ENCODE measurements around the gene ABHD18. TPM values are rescaled to one million over a fixed set of nuclear protein-coding genes. Genes with fewer than 3 reads are reported as not detected.
"Not testable (repeated sequence)": the region's sequence is repeated elsewhere in the genome, so short reads cannot be mapped to it uniquely, and the experiment has no call there.

Gene ABHD18
- total and polyA plus RNA-seq, 10 donors = 3.1 to 18.4 (median 14.7) TPM

GRCh38 chr4:127957105-127957504 is 8.1 kb upstream of the ABHD18 start:
- intact Hi-C loops (cut with DNase I; ENCODE audit: low total_unique reads) = no loop called here
- no peak for TF ChIP-seq POLR2A (IDR thresholded peaks at IDR 0.05)
- no peak for TF ChIP-seq POLR2AphosphoS5 (IDR thresholded peaks at IDR 0.05)
- no peak for TF ChIP-seq CTCF (IDR thresholded peaks at IDR 0.05 in 8 of 11, conservative IDR thresholded peaks at IDR 0.05 in 3 of 11)
- no peaks in the 10 kb centered on the region for H3K9me3 ChIP-seq
- peaks cover 0 to 44% (median 11%) of the 10 kb centered on the region in 6 donors for H3K36me3 ChIP-seq
- H3K4me1 ChIP-seq = peaks cover 0 to 20% (median 1%) of the 10 kb centered on the region in 6 donors
- H3K27me3 ChIP-seq (replicated peaks in 1 of 7) = no peaks in the 10 kb centered on the region
- no peak overlapping the region for H3K27ac ChIP-seq
- 92 to 99% (median 97%) methylated on average over 2 of the region's 2 CpGs for WGBS, 5 donors
- H3K4me3 ChIP-seq = no peak overlapping the region
- no peak for DNase-seq

- TF ChIP-seq POLR2A (IDR thresholded peaks at IDR 0.05) (no peak), CTCF (IDR thresholded peaks at IDR 0.05 in 8 of 11, conservative IDR thresholded peaks at IDR 0.05 in 3 of 11) (no peak), POLR2AphosphoS5 (IDR thresholded peaks at IDR 0.05) (no peak)
- DNase-seq = no peak
- WGBS, 5 donors = 70 to 88% (median 81%) methylated on average over 1 of the region's 1 CpG
- Histone ChIP-seq H3K27ac (no peak overlapping the region), H3K4me1 (peaks cover 0 to 45% (median 22%) of the 10 kb centered on the region in 6 donors), H3K4me3 (no peak overlapping the region), H3K27me3 (replicated peaks in 1 of 7) (no peaks in the 10 kb centered on the region), H3K36me3 (peaks cover 3 to 21% (median 10%) of the 10 kb centered on the region in 6 donors), H3K9me3 (no peaks in the 10 kb centered on the region)
- intact Hi-C loops (cut with DNase I; ENCODE audit: low total_unique reads) = loop anchor here (10.0 kb wide), 2 partner anchors 75 to 105 kb away; partner anchors contain the start of genes LARP1B and PLK4
These were observed 5.4 kb upstream of the ABHD18 start for GRCh38 chr4:127959794-127960193.

- Histone ChIP-seq H3K27ac (peak overlapping the region in 7 of 8 donors; percentile 94 to 99 (median 96)), H3K4me1 (peaks cover 10 to 77% (median 48%) of the 10 kb centered on the region in 6 donors), H3K4me3 (peak overlapping the region; percentile 76 to 95 (median 84))
- intact Hi-C loops (cut with DNase I; ENCODE audit: low total_unique reads) = loop anchor here (10.0 kb wide), 2 partner anchors 79 to 101 kb away; partner anchors contain the start of genes LARP1B and PLK4
- peak; percentile 83 for DNase-seq
- H3K27me3 ChIP-seq (replicated peaks in 1 of 7); H3K9me3 ChIP-seq; H3K36me3 ChIP-seq: not testable (repeated sequence)
- 57 to 88% (median 64%) methylated on average over 15 to 35 of the region's 35 CpGs for WGBS, 5 donors
These were observed 1.4 kb upstream of the ABHD18 start for GRCh38 chr4:127963633-127964398.

GRCh38 chr4:127964426-127965061 is 662 bp upstream of the ABHD18 start:
- not testable (repeated sequence) for H3K36me3 ChIP-seq; H3K27me3 ChIP-seq (replicated peaks in 1 of 7); H3K9me3 ChIP-seq
- peak overlapping the region; percentile 76 to 95 (median 84) for H3K4me3 ChIP-seq
- peak; percentile 91 for DNase-seq
- intact Hi-C loops (cut with DNase I; ENCODE audit: low total_unique reads) = loop anchor here (10.0 kb wide), 2 partner anchors 80 to 100 kb away; partner anchors contain the start of genes LARP1B and PLK4
- WGBS, 5 donors = 0 to 3% (median 0%) methylated on average over 10 to 41 of the region's 41 CpGs
- H3K4me1 ChIP-seq = peaks cover 10 to 80% (median 48%) of the 10 kb centered on the region in 6 donors
- peak overlapping the region; percentile 84 to 99 (median 96) for H3K27ac ChIP-seq

- no peaks in the 10 kb centered on the region for H3K9me3 ChIP-seq
- DNase-seq = peak; percentile 93
- H3K27me3 ChIP-seq (replicated peaks in 1 of 7) = no peaks in the 10 kb centered on the region
- 0 to 1% (median 1%) methylated on average over 8 to 15 of the region's 15 CpGs for WGBS, 5 donors
- no peak for TF ChIP-seq CTCF (IDR thresholded peaks at IDR 0.05 in 8 of 11, conservative IDR thresholded peaks at IDR 0.05 in 3 of 11)
- no peak for TF ChIP-seq POLR2A (IDR thresholded peaks at IDR 0.05)
- TF ChIP-seq POLR2AphosphoS5 (IDR thresholded peaks at IDR 0.05) = no peak
- intact Hi-C loops (cut with DNase I; ENCODE audit: low total_unique reads) = loop anchor here (10.0 kb wide), 2 partner anchors 81 to 99 kb away; partner anchors contain the start of genes LARP1B and PLK4
- peak overlapping the region; percentile 76 to 95 (median 84) for H3K4me3 ChIP-seq
- peaks cover 0 to 3% (median 0%) of the 10 kb centered on the region in 6 donors for H3K36me3 ChIP-seq
- H3K4me1 ChIP-seq = peaks cover 10 to 69% (median 48%) of the 10 kb centered on the region in 6 donors
- peak overlapping the region; percentile 64 to 99 (median 96) for H3K27ac ChIP-seq
These were observed 583 bp downstream of the ABHD18 start for GRCh38 chr4:127965803-127966175.

Data from spleen (tissue), 11 donors.